IMR-90 (cell line): Measurements from ENCODE around the gene CDC42BPA. TPM values are rescaled to one million over a fixed set of nuclear protein-coding genes. Genes with fewer than 3 reads are reported as not detected.

Experiments
- ATAC-seq: fragments of 200-7000 bp; cut with Tn5 transposase; 2 replicates; pipeline ENCODE4 v1.9.1; 2020; ENCODE audit warnings: low read depth, mild to moderate bottlenecking, moderate library complexity
- BruUV-seq: library from RNA; stranded (reverse); fragments of 400-500 nt; replicated peaks from 2 replicates; lab custom pipeline; 2021; lab: Mats Ljungman, UMichigan
- CTCF ChIA-PET: fragments of 300-600 bp; formaldehyde crosslinking; extraction: SDS; loops from one replicate; lab custom pipeline; 2021; ENCODE audit warnings: antibody characterized with exemption; lab: Yijun Ruan, JAX
- POLR2A ChIA-PET: fragments of 300-600 bp; sonication (Branson Sonifier 250); formaldehyde crosslinking; loops from one replicate; lab custom pipeline; 2022; ENCODE audit warnings: antibody characterized with exemption; ENCODE audit not compliant: unreplicated experiment; lab: Charles Lee
- DNase-seq: peaks from one replicate; pipeline ENCODE4 v3.0.0; 2013
- H2AFZ ChIP-seq: replicated peaks from 2 replicates; pipeline ENCODE3; 2013; ENCODE audit warnings: low read length, mild to moderate bottlenecking; ENCODE audit not compliant: poor library complexity
- H2AK5ac ChIP-seq: 2 replicates; pipeline ENCODE4 v1.6.1; 2013; ENCODE audit warnings: low read depth, low read length, inconsistent platforms
- H2AK9ac ChIP-seq: replicated peaks from 2 replicates; pipeline ENCODE3; 2013; ENCODE audit warnings: mild to moderate bottlenecking, low read depth, low read length, moderate library complexity; ENCODE audit not compliant: poor library complexity
- H2BK120ac ChIP-seq: 2 replicates; pipeline ENCODE4 v1.6.1; 2013; ENCODE audit warnings: low read depth, low read length, inconsistent platforms
- H2BK15ac ChIP-seq: 3 replicates; pipeline ENCODE4 v1.6.1; 2013; ENCODE audit warnings: low read depth, low read length, inconsistent platforms
- H2BK20ac ChIP-seq: 2 replicates; pipeline ENCODE4 v1.6.1; 2013; ENCODE audit warnings: low read depth, mild to moderate bottlenecking, inconsistent platforms, low read length, moderate library complexity
- H2BK5ac ChIP-seq: 2 replicates; pipeline ENCODE4 v1.6.1; 2013; ENCODE audit warnings: mild to moderate bottlenecking, low read depth, low read length, inconsistent platforms; ENCODE audit not compliant: poor library complexity, severe bottlenecking
- H3K14ac ChIP-seq: replicated peaks from 2 replicates; pipeline ENCODE4 v1.6.1; 2013; ENCODE audit warnings: low read depth, low read length, inconsistent platforms
- H3K18ac ChIP-seq: 2 replicates; pipeline ENCODE4 v1.6.1; 2013; ENCODE audit warnings: low read depth, low read length, control low read depth
- H3K23ac ChIP-seq: 2 replicates; pipeline ENCODE4 v1.6.1; 2013; ENCODE audit warnings: low read depth, low read length, inconsistent platforms
- H3K27ac ChIP-seq: 2 replicates; pipeline ENCODE4 v1.5.1; 2013; ENCODE audit warnings: mild to moderate bottlenecking, control low read depth, low read length; ENCODE audit not compliant: insufficient read depth
- H3K27me3 ChIP-seq: 2 replicates; pipeline ENCODE4 v1.6.1; 2013; ENCODE audit warnings: low read length; ENCODE audit not compliant: control insufficient read depth, insufficient read depth
- H3K36me3 ChIP-seq: 2 replicates; pipeline ENCODE4 v1.6.1; 2013; ENCODE audit warnings: low read length, mixed read lengths; ENCODE audit not compliant: control insufficient read depth, insufficient read depth
- H3K4ac ChIP-seq: 2 replicates; pipeline ENCODE4 v1.6.1; 2013; ENCODE audit warnings: low read depth, low read length, inconsistent platforms
- H3K4me1 ChIP-seq: 2 replicates; pipeline ENCODE4 v1.6.1; 2013; ENCODE audit warnings: low read length, mixed read lengths; ENCODE audit not compliant: control insufficient read depth, insufficient read depth
- H3K4me2 ChIP-seq: 2 replicates; pipeline ENCODE4 v1.6.1; 2013; ENCODE audit warnings: low read depth, mild to moderate bottlenecking, control low read depth, low read length, moderate library complexity
- H3K4me3 ChIP-seq: 2 replicates; pipeline ENCODE4 v1.5.1; 2013; ENCODE audit warnings: low read depth, mild to moderate bottlenecking, control low read depth, low read length, moderate library complexity; ENCODE audit not compliant: insufficient read depth
- H3K56ac ChIP-seq: 2 replicates; pipeline ENCODE4 v1.6.1; 2013; ENCODE audit warnings: low read length, inconsistent platforms; ENCODE audit not compliant: insufficient read depth; ENCODE audit errors: extremely low read depth
- H3K79me1 ChIP-seq, 2 experiments: 2 replicates each; pipeline ENCODE4 v1.6.1; 2013; ENCODE audit warnings: low read length in 2 of 2, inconsistent platforms in 1 of 2, low read depth in 1 of 2
- H3K9ac ChIP-seq: 2 replicates; pipeline ENCODE4 v1.6.1; 2013; ENCODE audit warnings: low read depth, low read length, control low read depth
- H3K9me1 ChIP-seq: 2 replicates; pipeline ENCODE4 v1.6.1; 2013; ENCODE audit warnings: low read length, inconsistent platforms; ENCODE audit not compliant: insufficient read depth
- H3K9me3 ChIP-seq: 2 replicates; pipeline ENCODE4 v1.6.1; 2013; ENCODE audit warnings: low read length; ENCODE audit not compliant: control insufficient read depth, insufficient read depth
- H4K20me1 ChIP-seq: 2 replicates; pipeline ENCODE4 v1.6.1; 2013; ENCODE audit warnings: low read length, inconsistent platforms; ENCODE audit not compliant: insufficient read depth
- H4K5ac ChIP-seq: 2 replicates; pipeline ENCODE4 v1.6.1; 2013; ENCODE audit warnings: mild to moderate bottlenecking, low read depth, low read length, control low read depth
- H4K8ac ChIP-seq, 2 experiments: 2 replicates each; pipeline ENCODE4 v1.6.1; 2013; ENCODE audit warnings: low read depth in 2 of 2, low read length in 2 of 2, control low read depth in 1 of 2, inconsistent platforms in 1 of 2
- H4K91ac ChIP-seq: 2 replicates; pipeline ENCODE4 v1.6.1; 2013; ENCODE audit warnings: low read depth, low read length, inconsistent platforms; ENCODE audit not compliant: insufficient read depth
- CEBPB ChIP-seq: IDR thresholded peaks from 2 replicates; pipeline ENCODE4 v1.6.1; 2012; ENCODE audit warnings: low read depth, low read length, improper control_type of control experiment
- MAZ ChIP-seq: IDR thresholded peaks from 2 replicates; pipeline ENCODE4 v1.6.1; 2012; ENCODE audit warnings: low read depth, mild to moderate bottlenecking, low read length, improper control_type of control experiment, moderate library complexity, borderline replicate concordance
- WGBS, 2 experiments: methylation state at CpG; one replicate each; pipeline versions ENCODE4 v1.1.5 to v1.1.7; 2013; ENCODE audit warnings: missing lambda C conversion rate in 2 of 2; ENCODE audit not compliant: insufficient read length in 1 of 2; ENCODE audit errors: extremely low coverage in 2 of 2; 5-methylcytosine and 5-hydroxymethylcytosine counted together
- dilution Hi-C: fragments of 300-500 bp; cut with HindIII; formaldehyde crosslinking; loops from one replicate; pipeline ENCODE4 v1.14.3; 2018; ENCODE audit warnings: low sequenced_read_pairs; ENCODE audit not compliant: unreplicated experiment
- in situ Hi-C: fragments of 300-500 bp; cut with MboI; formaldehyde crosslinking; loops from 3 replicates; pipeline ENCODE4 v1.14.3; 2019; ENCODE audit warnings: low sequenced_read_pairs, inconsistent platforms, mixed read lengths
- intact Hi-C: fragments of 100-400 bp; cut with micrococcal nuclease; formaldehyde crosslinking; loops from 2 replicates; pipeline ENCODE4 v1.10.0; 2022
- polyA plus RNA-seq, 3 experiments: library from polyadenylated mRNA; depleted of rRNA; stranded (reverse); fragments of >200 nt; gene quantifications; 2 replicates each; pipeline ENCODE4 v1.2.3, GENCODE V29; 2012; ENCODE audit warnings: low replicate concordance in 1 of 3
- total RNA-seq: library from RNA; depleted of rRNA; stranded (reverse); fragments of >200 nt; gene quantifications from 2 replicates; pipeline ENCODE4 v1.2.3, GENCODE V29; 2012

The CDC42BPA gene
- total and polyA plus RNA-seq, 2 of the 4 experiments (the other 2 are of a cell fraction), result 9.4 to 27.8 TPM

DNA sequence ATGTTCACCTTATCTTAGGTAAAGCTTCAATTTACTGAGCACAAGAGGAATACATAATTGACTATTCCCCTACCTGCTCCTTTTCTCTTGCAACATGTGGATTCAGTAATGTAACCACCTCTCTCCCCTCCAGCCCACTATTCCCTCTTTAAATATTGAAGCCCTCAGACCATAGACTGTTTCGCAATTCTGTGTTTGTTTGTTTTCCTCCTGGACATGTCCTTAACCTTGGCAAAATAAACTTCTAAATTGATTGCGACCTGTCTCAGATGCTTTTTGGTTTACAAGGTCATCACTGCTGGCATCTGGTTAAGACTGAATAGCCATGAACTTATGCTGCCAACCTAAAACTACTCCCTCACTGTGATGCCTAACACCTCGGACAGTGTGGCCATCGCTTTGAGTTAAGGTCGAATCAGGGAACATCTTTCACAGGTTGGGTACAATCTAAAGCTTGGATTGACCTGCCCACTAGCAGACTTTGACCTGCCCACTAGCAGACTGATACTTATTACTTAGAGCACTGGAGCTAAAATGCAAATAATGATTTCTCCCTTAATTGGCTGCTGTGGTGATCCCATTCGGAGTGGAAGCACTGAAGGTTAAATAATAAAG is 10.2 kb upstream of the CDC42BPA start:
- Histone ChIP-seq H2BK5ac (no peak overlapping the region), H2AFZ (no peak overlapping the region), H4K8ac (no peak overlapping the region), H2BK15ac (no peak overlapping the region), H3K27me3 (no peaks in the 10 kb centered on the region), H3K9ac (no peak overlapping the region), H4K20me1 (no peaks in the 10 kb centered on the region), H2BK120ac (no peak overlapping the region), H3K4me2 (no peak overlapping the region), H2AK5ac (no peak overlapping the region), H2AK9ac (no peak overlapping the region), H3K56ac (no peak overlapping the region), H3K36me3 (no peaks in the 10 kb centered on the region), H3K9me3 (peaks cover 2% of the 10 kb centered on the region), H3K4me1 (no peaks in the 10 kb centered on the region), H3K4ac (no peak overlapping the region), H3K4me3 (no peak overlapping the region), H4K91ac (no peak overlapping the region), H3K14ac (no peak overlapping the region), H2BK20ac (no peak overlapping the region), H3K27ac (no peak overlapping the region), H3K9me1 (no peaks in the 10 kb centered on the region), H3K18ac (no peak overlapping the region), H4K5ac (no peak overlapping the region), H3K79me1 (no peaks in the 10 kb centered on the region), H3K23ac (no peak overlapping the region)
- POLR2A ChIA-PET, result no interaction called here
- WGBS, 2 experiments, result 40% methylated on average over 1 of the region's 6 CpGs; no CpG with 5 or more reads in 1 of the 2 experiments
- in situ Hi-C loops (loop anchor here (10.0 kb wide), 1 partner anchor 106 kb away; no protein-coding TSS in a partner anchor), dilution Hi-C loops (no loop called here), intact Hi-C loops (no loop called here)
- ATAC-seq, result no peak
- no peak for DNase-seq
- no TSS peak for BruUV-seq
- no peak for TF ChIP-seq MAZ
- TF ChIP-seq CEBPB, result peak; percentile 38; the same call in 1 of the 2 replicates
- CTCF ChIA-PET, result no interaction called here
